KMS-11 (cell line): ENCODE results near the gene PRDM16.

Experiments used
- H2AFZ ChIP-seq: fragments of 200-600 bp; sonication (generic); 2 replicates; pipeline ENCODE4 v1.6.1; 2016; ENCODE audit warnings: antibody characterized with exemption, mixed run types, low read depth
- H3K27ac ChIP-seq: fragments of 200-600 bp; sonication (generic); 2 replicates; pipeline ENCODE4 v1.6.1; 2016; ENCODE audit warnings: mild to moderate bottlenecking, mixed run types
- H3K27me3 ChIP-seq: fragments of 200-600 bp; sonication (generic); 2 replicates; pipeline ENCODE4 v1.6.1; 2017; ENCODE audit warnings: mild to moderate bottlenecking, low read depth, mixed run types, moderate library complexity; ENCODE audit not compliant: insufficient read depth
- H3K36me3 ChIP-seq: fragments of 200-600 bp; sonication (generic); 2 replicates; pipeline ENCODE4 v1.6.1; 2017; ENCODE audit warnings: mild to moderate bottlenecking, mixed run types; ENCODE audit not compliant: insufficient read depth
- H3K4me1 ChIP-seq: fragments of 200-600 bp; sonication (generic); 2 replicates; pipeline ENCODE4 v1.6.1; 2016; ENCODE audit warnings: mild to moderate bottlenecking, low read depth, mixed run types; ENCODE audit not compliant: poor library complexity, severe bottlenecking
- H3K4me2 ChIP-seq: fragments of 200-600 bp; sonication (generic); 2 replicates; pipeline ENCODE4 v1.7.0; 2016; ENCODE audit warnings: mild to moderate bottlenecking, mixed run types
- H3K4me3 ChIP-seq: fragments of 200-600 bp; sonication (generic); IDR thresholded peaks from 2 replicates; pipeline ENCODE4 v1.6.1; 2017; ENCODE audit warnings: low read depth, low read length, mixed read lengths; ENCODE audit not compliant: insufficient read depth
- H3K79me2 ChIP-seq: fragments of 200-600 bp; sonication (generic); 2 replicates; pipeline ENCODE4 v1.6.1; 2016; ENCODE audit warnings: low read depth, mixed run types; ENCODE audit not compliant: insufficient read depth
- H3K9ac ChIP-seq: fragments of 200-600 bp; sonication (generic); 2 replicates; pipeline ENCODE4 v1.6.1; 2016; ENCODE audit warnings: mild to moderate bottlenecking, mixed run types
- H4K20me1 ChIP-seq: fragments of 200-600 bp; sonication (generic); 2 replicates; pipeline ENCODE4 v1.6.1; 2016; ENCODE audit warnings: mild to moderate bottlenecking, mixed run types; ENCODE audit not compliant: insufficient read depth
- CTCF ChIP-seq: fragments of 200-600 bp; sonication (generic); conservative IDR thresholded peaks from 2 replicates; pipeline ENCODE4 v1.6.1; 2017; ENCODE audit warnings: low read depth, mild to moderate bottlenecking, antibody characterized with exemption, low read length, moderate library complexity, mixed read lengths

PRDM16 gene

GRCh38 chr1:3307359-3307758, 238.4 kb downstream of the PRDM16 start:
- Histone ChIP-seq H3K9ac (no peak overlapping the region), H3K27me3 (peaks cover 53% of the 10 kb centered on the region; the same call in 1 of the 2 replicates), H3K4me1 (no peaks in the 10 kb centered on the region), H3K27ac (no peak overlapping the region), H3K36me3 (no peaks in the 10 kb centered on the region), H3K4me2 (no peak overlapping the region), H3K4me3 (no peak overlapping the region), H2AFZ (no peak overlapping the region), H3K79me2 (no peaks in the 10 kb centered on the region), H4K20me1 (no peaks in the 10 kb centered on the region)
- no peak for TF ChIP-seq CTCF

DNA sequence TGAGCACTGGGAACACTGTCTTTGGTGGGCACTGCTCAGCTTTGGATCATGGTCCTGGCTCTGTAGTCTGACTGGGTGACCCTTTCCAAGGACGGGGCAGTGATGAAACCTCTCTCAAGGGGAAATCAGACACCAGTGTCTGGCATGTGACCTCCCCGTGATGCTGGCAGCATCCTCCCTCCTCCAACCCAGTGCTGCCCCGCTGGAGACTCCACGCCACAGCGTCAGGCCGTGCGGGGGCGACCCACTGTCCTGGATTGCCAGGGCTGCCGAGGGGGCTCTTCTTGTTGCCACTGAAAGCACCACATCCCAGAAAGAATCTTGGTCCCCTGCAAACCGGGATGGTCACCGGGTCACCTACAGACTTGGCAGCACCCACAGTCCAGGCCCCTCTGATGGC, 239.1 kb downstream of the PRDM16 start:
- Histone ChIP-seq H3K4me2 (no peak overlapping the region), H3K27me3 (peaks cover 58% of the 10 kb centered on the region), H3K9ac (no peak overlapping the region)

GRCh38 chr1:3310718-3311400, 241.9 kb downstream of the PRDM16 start:
- H3K9ac ChIP-seq, result no peak overlapping the region
- H3K27me3 ChIP-seq, result peaks cover 66% of the 10 kb centered on the region
- no peak for TF ChIP-seq CTCF

More for the DNA sequence above, 239.1 kb downstream of the PRDM16 start:
- H2AFZ ChIP-seq, result no peak overlapping the region
- H3K27ac ChIP-seq, result no peak overlapping the region
- H3K79me2 ChIP-seq, result no peaks in the 10 kb centered on the region
- no peak for TF ChIP-seq CTCF
- H3K4me3 ChIP-seq, result no peak overlapping the region
- H3K4me1 ChIP-seq, result no peaks in the 10 kb centered on the region
- no peaks in the 10 kb centered on the region for H4K20me1 ChIP-seq
- H3K36me3 ChIP-seq, result no peaks in the 10 kb centered on the region

DNA sequence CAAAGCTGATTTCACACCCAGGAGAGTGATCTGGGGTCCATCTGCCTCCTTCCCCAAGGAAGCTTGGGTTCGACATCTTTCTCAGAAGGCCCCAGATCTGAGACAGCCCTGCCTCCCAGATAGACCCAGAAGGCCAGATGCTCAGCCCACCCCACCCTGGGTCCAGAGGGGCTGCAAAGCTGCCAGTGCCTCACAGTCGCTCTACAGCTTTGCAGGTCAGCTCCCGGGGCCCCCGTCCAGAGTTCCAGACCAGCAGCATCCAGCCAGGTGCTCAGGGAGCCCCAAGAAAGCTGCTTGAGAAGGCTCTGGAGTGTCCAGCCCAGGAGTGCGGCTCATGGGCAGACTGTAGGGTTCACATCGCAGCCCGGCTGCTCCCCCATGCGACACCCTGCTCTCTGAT, 242.7 kb downstream of the PRDM16 start:
- no peak overlapping the region for H3K4me2 ChIP-seq
- no peaks in the 10 kb centered on the region for H3K79me2 ChIP-seq
- H3K27me3 ChIP-seq, result peaks cover 65% of the 10 kb centered on the region
- no peak for TF ChIP-seq CTCF
- no peak overlapping the region for H2AFZ ChIP-seq
- H3K27ac ChIP-seq, result no peak overlapping the region
- H3K4me1 ChIP-seq, result no peaks in the 10 kb centered on the region
- H3K4me3 ChIP-seq, result no peak overlapping the region
- H3K36me3 ChIP-seq, result no peaks in the 10 kb centered on the region
- H3K9ac ChIP-seq, result no peak overlapping the region
- H4K20me1 ChIP-seq, result no peaks in the 10 kb centered on the region

More at GRCh38 chr1:3310718-3311400, 241.9 kb downstream of the PRDM16 start:
- H3K79me2 ChIP-seq, result no peaks in the 10 kb centered on the region
- H3K4me2 ChIP-seq, result no peak overlapping the region
- no peaks in the 10 kb centered on the region for H3K4me1 ChIP-seq
- H3K36me3 ChIP-seq, result no peaks in the 10 kb centered on the region
- H2AFZ ChIP-seq, result no peak overlapping the region
- H3K27ac ChIP-seq, result no peak overlapping the region
- no peak overlapping the region for H3K4me3 ChIP-seq
- H4K20me1 ChIP-seq, result no peaks in the 10 kb centered on the region
